Astrocyte (in vitro differentiated cells and primary cell): ENCODE data around the gene TAP2. TPM values are rescaled to one million over a fixed set of nuclear protein-coding genes. Genes with fewer than 3 reads are reported as not detected.

ENCODE experiments used
- DNase-seq: peaks from one replicate; pipeline ENCODE4 v3.0.0-alpha.2; 2010; ENCODE audit warnings: low read depth
- FAIRE-seq: peaks from 2 replicates; lab custom pipeline; 2011; peaks lifted over from hg19 to GRCh38; lab: Jason Lieb, UNC
- H2AFZ ChIP-seq: 2 replicates; pipeline ENCODE4 v1.6.0; 2012; ENCODE audit warnings: low read depth, low read length, inconsistent platforms
- H3K27ac ChIP-seq: 2 replicates; pipeline ENCODE4 v1.5.1; 2011; ENCODE audit warnings: low read depth, low read length, inconsistent platforms
- H3K27me3 ChIP-seq: 2 replicates; pipeline ENCODE4 v1.6.0; 2011; ENCODE audit warnings: low read length, inconsistent platforms; ENCODE audit not compliant: insufficient read depth
- H3K36me3 ChIP-seq: 2 replicates; pipeline ENCODE4 v1.5.1; 2011; ENCODE audit warnings: low read length, inconsistent platforms; ENCODE audit not compliant: insufficient read depth
- H3K4me1 ChIP-seq: 2 replicates; pipeline ENCODE4 v1.5.1; 2011; ENCODE audit warnings: low read length, inconsistent platforms; ENCODE audit not compliant: insufficient read depth
- H3K4me2 ChIP-seq: 2 replicates; pipeline ENCODE4 v1.6.0; 2012; ENCODE audit warnings: low read length, inconsistent platforms
- H3K4me3 ChIP-seq: 2 replicates; pipeline ENCODE4 v1.5.1; 2011; ENCODE audit warnings: low read depth, mild to moderate bottlenecking, low read length, inconsistent platforms; ENCODE audit not compliant: insufficient read depth
- H3K79me2 ChIP-seq: 2 replicates; pipeline ENCODE4 v1.6.0; 2012; ENCODE audit warnings: mild to moderate bottlenecking, low read length, inconsistent platforms; ENCODE audit not compliant: insufficient read depth
- H3K9ac ChIP-seq: 2 replicates; pipeline ENCODE4 v1.6.0; 2012; ENCODE audit warnings: mild to moderate bottlenecking, low read length, inconsistent platforms
- H3K9me3 ChIP-seq: 2 replicates; pipeline ENCODE4 v1.5.1; 2012; ENCODE audit warnings: low read depth, mild to moderate bottlenecking, low read length, inconsistent platforms; ENCODE audit not compliant: insufficient read depth
- H4K20me1 ChIP-seq: 2 replicates; pipeline ENCODE4 v1.6.0; 2012; ENCODE audit warnings: low read length, inconsistent platforms; ENCODE audit not compliant: insufficient read depth
- H3K27ac Mint-ChIP-seq: one replicate; pipeline ENCODE4 v1.8.0; 2021; ENCODE audit warnings: mild to moderate bottlenecking, mixed read lengths; ENCODE audit not compliant: unreplicated experiment
- H3K27me3 Mint-ChIP-seq: one replicate; pipeline ENCODE4 v1.8.0; 2021; ENCODE audit warnings: low read depth, mixed read lengths; ENCODE audit not compliant: unreplicated experiment
- H3K36me3 Mint-ChIP-seq: one replicate; pipeline ENCODE4 v1.8.0; 2021; ENCODE audit warnings: low read depth, mixed read lengths; ENCODE audit not compliant: unreplicated experiment
- H3K4me1 Mint-ChIP-seq: one replicate; pipeline ENCODE4 v1.8.0; 2021; ENCODE audit warnings: low read depth, mixed read lengths; ENCODE audit not compliant: unreplicated experiment
- H3K4me3 Mint-ChIP-seq: one replicate; pipeline ENCODE4 v1.8.0; 2021; ENCODE audit warnings: mild to moderate bottlenecking, moderate library complexity, mixed read lengths; ENCODE audit not compliant: unreplicated experiment
- H3K9me3 Mint-ChIP-seq: one replicate; pipeline ENCODE4 v1.8.0; 2021; ENCODE audit warnings: mild to moderate bottlenecking, mixed read lengths; ENCODE audit not compliant: unreplicated experiment
- EZH2 ChIP-seq: IDR thresholded peaks from 2 replicates; pipeline ENCODE4 v1.6.1; 2012; ENCODE audit warnings: mild to moderate bottlenecking, low read length, inconsistent platforms; ENCODE audit not compliant: insufficient read depth
- total RNA-seq: library from RNA; stranded (reverse); gene quantifications from 2 replicates; pipeline ENCODE4 v1.2.1, GENCODE V29; 2021
- TF ChIP-seq, protein P1 (sequence below): IDR thresholded peaks from 2 replicates; pipeline ENCODE4 v1.5.1; 2011; ENCODE audit warnings: low read depth, mild to moderate bottlenecking, inconsistent platforms, low read length, moderate library complexity; ENCODE audit not compliant: insufficient read depth

Gene TAP2
- total RNA-seq, 1 donor from 2014 or later = 118 TPM

DNA sequence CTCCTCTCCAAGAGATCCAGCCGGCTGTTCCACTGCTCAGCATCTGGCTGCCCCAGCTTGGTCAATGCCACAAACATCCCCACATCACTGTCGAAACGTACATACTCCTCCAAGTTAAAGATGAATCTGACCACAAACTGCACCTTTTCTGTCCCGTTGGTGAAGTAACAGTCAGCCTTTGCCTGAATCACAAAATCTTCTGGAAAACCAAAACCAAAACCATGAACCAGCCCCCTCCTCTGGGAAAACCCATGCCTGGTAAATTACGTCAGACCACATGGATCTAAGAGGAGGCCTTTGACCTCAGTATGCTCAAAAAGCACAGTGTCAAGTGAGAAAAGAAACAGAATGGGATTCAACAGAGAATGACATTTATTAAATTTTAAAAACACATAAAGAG, 23.4 kb downstream of the TAP2 start:
- Mint-ChIP-seq H3K4me1 (peaks cover 24% of the 10 kb centered on the region), H3K4me3 (no peak overlapping the region), H3K27ac (peak overlapping the region; percentile 43), H3K36me3 (peaks cover 2% of the 10 kb centered on the region), H3K9me3 (peaks cover 6% of the 10 kb centered on the region), H3K27me3 (no peaks in the 10 kb centered on the region)
- H3K9me3 ChIP-seq = no peaks in the 10 kb centered on the region
- no peak for FAIRE-seq
- DNase-seq = peak; percentile 37
- no peak overlapping the region for H2AFZ ChIP-seq
- H3K4me2 ChIP-seq = no peak overlapping the region
- no peak overlapping the region for H3K9ac ChIP-seq
- no peak overlapping the region for H3K4me3 ChIP-seq
- no peak overlapping the region for H3K27ac ChIP-seq
- TF ChIP-seq, protein P1, sequence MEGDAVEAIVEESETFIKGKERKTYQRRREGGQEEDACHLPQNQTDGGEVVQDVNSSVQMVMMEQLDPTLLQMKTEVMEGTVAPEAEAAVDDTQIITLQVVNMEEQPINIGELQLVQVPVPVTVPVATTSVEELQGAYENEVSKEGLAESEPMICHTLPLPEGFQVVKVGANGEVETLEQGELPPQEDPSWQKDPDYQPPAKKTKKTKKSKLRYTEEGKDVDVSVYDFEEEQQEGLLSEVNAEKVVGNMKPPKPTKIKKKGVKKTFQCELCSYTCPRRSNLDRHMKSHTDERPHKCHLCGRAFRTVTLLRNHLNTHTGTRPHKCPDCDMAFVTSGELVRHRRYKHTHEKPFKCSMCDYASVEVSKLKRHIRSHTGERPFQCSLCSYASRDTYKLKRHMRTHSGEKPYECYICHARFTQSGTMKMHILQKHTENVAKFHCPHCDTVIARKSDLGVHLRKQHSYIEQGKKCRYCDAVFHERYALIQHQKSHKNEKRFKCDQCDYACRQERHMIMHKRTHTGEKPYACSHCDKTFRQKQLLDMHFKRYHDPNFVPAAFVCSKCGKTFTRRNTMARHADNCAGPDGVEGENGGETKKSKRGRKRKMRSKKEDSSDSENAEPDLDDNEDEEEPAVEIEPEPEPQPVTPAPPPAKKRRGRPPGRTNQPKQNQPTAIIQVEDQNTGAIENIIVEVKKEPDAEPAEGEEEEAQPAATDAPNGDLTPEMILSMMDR = no peak
- TF ChIP-seq EZH2 = no peak
- H3K27me3 ChIP-seq = no peaks in the 10 kb centered on the region
- no peaks in the 10 kb centered on the region for H4K20me1 ChIP-seq
- H3K79me2 ChIP-seq = no peaks in the 10 kb centered on the region
- H3K36me3 ChIP-seq = no peaks in the 10 kb centered on the region
- H3K4me1 ChIP-seq = peaks cover 6% of the 10 kb centered on the region

DNA sequence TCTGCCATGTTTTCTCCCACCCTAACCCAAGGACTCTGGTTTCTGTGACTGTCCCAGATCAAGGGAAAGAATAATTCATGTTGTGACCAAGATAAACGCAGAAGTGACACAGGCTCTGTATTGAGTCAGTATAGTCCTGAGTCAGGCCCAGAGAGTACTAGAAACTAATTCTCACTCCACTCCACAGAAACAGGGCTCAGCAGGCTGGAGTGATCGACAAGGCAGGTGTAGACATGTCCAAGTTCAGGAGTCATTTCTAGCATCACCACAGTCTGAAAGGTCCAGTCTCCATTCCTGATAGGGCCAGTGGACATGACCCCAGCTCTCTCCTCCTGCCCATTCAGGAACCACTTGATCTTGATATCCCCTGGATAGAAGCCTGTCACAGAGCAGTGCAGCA, 24.4 kb downstream of the TAP2 start:
- no peaks in the 10 kb centered on the region for H3K9me3 ChIP-seq
- no peaks in the 10 kb centered on the region for H3K27me3 ChIP-seq
- no peak overlapping the region for H2AFZ ChIP-seq
- H3K79me2 ChIP-seq = no peaks in the 10 kb centered on the region
- H3K4me1 ChIP-seq = no peaks in the 10 kb centered on the region
- no peak for TF ChIP-seq EZH2
- TF ChIP-seq, protein P1 = no peak
- H4K20me1 ChIP-seq = no peaks in the 10 kb centered on the region
- Mint-ChIP-seq H3K36me3 (peaks cover 2% of the 10 kb centered on the region), H3K4me1 (peaks cover 15% of the 10 kb centered on the region), H3K27me3 (no peaks in the 10 kb centered on the region), H3K9me3 (peaks cover 6% of the 10 kb centered on the region), H3K27ac (no peak overlapping the region), H3K4me3 (no peak overlapping the region)
- no peak overlapping the region for H3K9ac ChIP-seq
- H3K36me3 ChIP-seq = no peaks in the 10 kb centered on the region
- DNase-seq (no peak), FAIRE-seq (no peak)
- H3K27ac ChIP-seq = no peak overlapping the region
- H3K4me3 ChIP-seq = no peak overlapping the region
- H3K4me2 ChIP-seq = no peak overlapping the region

DNA sequence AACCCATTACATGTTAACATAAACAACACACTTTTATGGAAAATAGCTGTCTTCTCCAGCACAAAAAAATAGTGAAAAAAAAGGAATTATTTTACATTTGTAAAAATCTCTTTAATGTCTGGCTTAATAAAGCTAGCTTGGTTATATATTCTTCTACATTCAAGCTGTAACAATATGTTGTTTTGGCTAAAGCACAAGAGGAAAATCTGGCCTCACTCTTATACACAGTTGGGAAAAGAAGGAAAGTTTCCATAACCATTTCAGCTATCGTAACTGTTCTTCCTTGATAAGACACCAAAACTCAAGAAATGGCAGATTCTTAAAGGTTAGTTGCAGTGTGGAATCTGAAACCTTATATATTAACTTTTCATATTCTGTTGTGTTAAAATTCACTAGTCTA, 29.4 kb downstream of the TAP2 start:
- Mint-ChIP-seq H3K4me1 (peaks cover 7% of the 10 kb centered on the region), H3K4me3 (no peak overlapping the region), H3K27ac (no peak overlapping the region), H3K9me3 (peaks cover 13% of the 10 kb centered on the region), H3K27me3 (peaks cover 8% of the 10 kb centered on the region), H3K36me3 (peaks cover 4% of the 10 kb centered on the region)
- Histone ChIP-seq H3K79me2 (no peaks in the 10 kb centered on the region), H3K9me3 (no peaks in the 10 kb centered on the region), H3K27me3 (no peaks in the 10 kb centered on the region), H3K4me2 (no peak overlapping the region), H3K4me3 (no peak overlapping the region), H4K20me1 (no peaks in the 10 kb centered on the region), H3K36me3 (no peaks in the 10 kb centered on the region), H3K4me1 (no peaks in the 10 kb centered on the region), H2AFZ (no peak overlapping the region), H3K9ac (no peak overlapping the region), H3K27ac (no peak overlapping the region)
- FAIRE-seq (no peak), DNase-seq (no peak)
- TF ChIP-seq, protein P1 = no peak
- no peak for TF ChIP-seq EZH2
